Upper lobe of right lung (tissue), 1 donor: Measurements from ENCODE around the gene ARID3A. TPM values are rescaled to one million over a fixed set of nuclear protein-coding genes. Genes with fewer than 3 reads are reported as not detected.

Experiments used
- ATAC-seq: fragments of 200-7000 bp; cut with Tn5 transposase; one replicate; pipeline ENCODE4 v1.9.1; 2020; ENCODE audit warnings: mild to moderate bottlenecking, moderate library complexity
- DNase-seq: peaks from one replicate; pipeline ENCODE4 v3.0.0-alpha.2; 2020
- H3K27ac ChIP-seq: fragments of 200-600 bp; one replicate; pipeline ENCODE4 v1.8.0; 2022
- H3K27me3 ChIP-seq: fragments of 200-600 bp; one replicate; pipeline ENCODE4 v1.8.0; 2022; ENCODE audit warnings: mild to moderate bottlenecking
- H3K36me3 ChIP-seq: fragments of 200-600 bp; one replicate; pipeline ENCODE4 v1.8.0; 2022
- H3K4me1 ChIP-seq: fragments of 200-600 bp; one replicate; pipeline ENCODE4 v1.8.0; 2022
- H3K4me3 ChIP-seq: fragments of 200-600 bp; one replicate; pipeline ENCODE4 v1.8.0; 2022; ENCODE audit warnings: mild to moderate bottlenecking
- H3K9me3 ChIP-seq: fragments of 200-600 bp; one replicate; pipeline ENCODE4 v1.8.0; 2022
- CTCF ChIP-seq: fragments of 200-600 bp; IDR thresholded peaks from one replicate; pipeline ENCODE4 v1.8.0; 2022; ENCODE audit warnings: antibody characterized with exemption
- intact Hi-C: fragments of 100-400 bp; cut with DNase I; formaldehyde crosslinking; loops from one replicate; pipeline ENCODE4 v1.11.0; 2022
- total RNA-seq: library from RNA; stranded (reverse); fragmentation: NEBNext Ultra II Directional; extraction: Animal tissue kit (Norgen Biotek cat#: 25700); gene quantifications from one replicate; pipeline ENCODE4 v1.2.1, GENCODE V29; 2021
- donor health status: DM: no; HTN: yes; CAD: no; lungs with severe emphysema.

Gene ARID3A
- total RNA-seq, 1 donor from 2014 or later = 16.1 TPM

- no peak overlapping the region for H3K4me3 ChIP-seq
- DNase-seq = peak; percentile 61
- H3K27ac ChIP-seq = no peak overlapping the region
- H3K4me1 ChIP-seq = no peaks in the 10 kb centered on the region
- TF ChIP-seq CTCF = no peak
- H3K9me3 ChIP-seq = no peaks in the 10 kb centered on the region
- no peaks in the 10 kb centered on the region for H3K27me3 ChIP-seq
- peaks cover 65% of the 10 kb centered on the region for H3K36me3 ChIP-seq
- ATAC-seq = no peak
- intact Hi-C loops = no loop called here
Measured at GRCh38 chr19:885536-886224, 40.2 kb upstream of the ARID3A start.

- ATAC-seq (no peak), DNase-seq (no peak)
- no peaks in the 10 kb centered on the region for H3K9me3 ChIP-seq
- peaks cover 53% of the 10 kb centered on the region for H3K36me3 ChIP-seq
- no peak overlapping the region for H3K27ac ChIP-seq
- no peak overlapping the region for H3K4me3 ChIP-seq
- H3K4me1 ChIP-seq = peaks cover 3% of the 10 kb centered on the region
- no peak for TF ChIP-seq CTCF
- intact Hi-C loops = no loop called here
- no peaks in the 10 kb centered on the region for H3K27me3 ChIP-seq
Measured at GRCh38 chr19:887072-887471, 38.8 kb upstream of the ARID3A start.

GRCh38 chr19:887599-887998 is 38.2 kb upstream of the ARID3A start:
- no peaks in the 10 kb centered on the region for H3K9me3 ChIP-seq
- no peaks in the 10 kb centered on the region for H3K27me3 ChIP-seq
- peaks cover 5% of the 10 kb centered on the region for H3K4me1 ChIP-seq
- H3K4me3 ChIP-seq = no peak overlapping the region
- H3K36me3 ChIP-seq = peaks cover 49% of the 10 kb centered on the region
- intact Hi-C loops = no loop called here
- TF ChIP-seq CTCF = no peak
- H3K27ac ChIP-seq = no peak overlapping the region
- DNase-seq = no peak
- ATAC-seq = no peak

GRCh38 chr19:888581-889385 is 37.1 kb upstream of the ARID3A start:
- ATAC-seq (no peak), DNase-seq (no peak)
- peaks cover 5% of the 10 kb centered on the region for H3K4me1 ChIP-seq
- no peaks in the 10 kb centered on the region for H3K9me3 ChIP-seq
- no peak for TF ChIP-seq CTCF
- no peaks in the 10 kb centered on the region for H3K27me3 ChIP-seq
- intact Hi-C loops = no loop called here
- H3K36me3 ChIP-seq = peaks cover 43% of the 10 kb centered on the region
- no peak overlapping the region for H3K4me3 ChIP-seq
- H3K27ac ChIP-seq = no peak overlapping the region

DNA sequence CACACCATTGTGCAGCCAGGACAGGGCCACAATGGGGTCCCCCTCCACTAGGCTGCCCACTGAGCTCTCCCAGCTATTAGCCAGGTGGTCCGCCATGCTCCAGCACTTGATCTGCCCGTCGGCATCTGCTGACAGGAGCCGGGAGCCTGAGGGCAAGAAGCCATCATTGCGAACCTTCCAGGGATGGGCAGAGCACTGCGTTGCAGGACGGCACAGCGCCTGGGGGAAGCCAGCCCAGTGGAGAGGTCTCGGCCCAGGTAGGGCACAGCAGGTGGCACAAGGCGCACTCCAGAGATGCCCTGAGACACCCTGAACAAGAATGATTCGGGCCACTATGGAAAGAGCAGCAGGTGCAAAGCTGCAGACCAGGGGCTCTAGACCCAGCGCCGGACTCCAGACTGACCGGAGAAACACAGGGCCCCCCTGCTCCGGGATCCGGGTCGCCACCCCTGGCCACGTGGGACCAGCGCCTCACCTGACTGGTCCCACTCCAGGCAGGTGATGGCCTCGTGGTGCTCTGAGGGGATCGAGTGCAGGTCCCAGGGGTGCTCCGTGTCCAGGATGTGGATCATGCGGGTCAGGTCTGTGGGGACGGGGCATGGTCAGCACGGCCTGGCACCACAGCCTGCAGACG is 36.1 kb upstream of the ARID3A start:
- no peaks in the 10 kb centered on the region for H3K9me3 ChIP-seq
- H3K27ac ChIP-seq = no peak overlapping the region
- ATAC-seq (no peak), DNase-seq (no peak)
- no peak overlapping the region for H3K4me3 ChIP-seq
- H3K36me3 ChIP-seq = peaks cover 38% of the 10 kb centered on the region
- H3K4me1 ChIP-seq = peaks cover 5% of the 10 kb centered on the region
- TF ChIP-seq CTCF = no peak
- intact Hi-C loops = no loop called here
- no peaks in the 10 kb centered on the region for H3K27me3 ChIP-seq
